Mesendoderm (in vitro differentiated cells): Measurements from ENCODE around the gene TBRG1.

Experiments
- DNase-seq: peaks from one replicate; pipeline ENCODE4 v3.0.0; 2013
- H2AK5ac ChIP-seq: 2 replicates; pipeline ENCODE4 v1.6.1; 2013; ENCODE audit warnings: low read length, inconsistent platforms
- H2BK120ac ChIP-seq: 2 replicates; pipeline ENCODE4 v1.6.1; 2013; ENCODE audit warnings: low read depth, mild to moderate bottlenecking, low read length, moderate library complexity, mixed read lengths
- H2BK15ac ChIP-seq: replicated peaks from 2 replicates; pipeline ENCODE4 v1.6.1; 2013; ENCODE audit warnings: low read depth, mild to moderate bottlenecking, moderate library complexity
- H2BK5ac ChIP-seq: 2 replicates; pipeline ENCODE4 v1.6.1; 2013; ENCODE audit warnings: low read length, inconsistent platforms
- H3K18ac ChIP-seq: 2 replicates; pipeline ENCODE4 v1.6.1; 2013; ENCODE audit warnings: mild to moderate bottlenecking, low read length, mixed read lengths
- H3K23ac ChIP-seq: one replicate; pipeline ENCODE4 v1.6.1; 2013; ENCODE audit warnings: low read length
- H3K27ac ChIP-seq: 2 replicates; pipeline ENCODE4 v1.5.1; 2013; ENCODE audit warnings: low read depth, mild to moderate bottlenecking, inconsistent platforms, low read length, moderate library complexity
- H3K27me3 ChIP-seq: 2 replicates; pipeline ENCODE4 v1.6.1; 2013; ENCODE audit warnings: low read length, control low read depth, mild to moderate bottlenecking, inconsistent platforms; ENCODE audit not compliant: insufficient read depth, poor library complexity
- H3K36me3 ChIP-seq: 2 replicates; pipeline ENCODE4 v1.6.1; 2013; ENCODE audit warnings: low read length, inconsistent platforms; ENCODE audit not compliant: control insufficient read depth, insufficient read depth
- H3K4ac ChIP-seq: one replicate; pipeline ENCODE4 v1.6.1; 2013; ENCODE audit warnings: low read depth, mild to moderate bottlenecking, low read length, moderate library complexity
- H3K4me1 ChIP-seq: 2 replicates; pipeline ENCODE4 v1.6.1; 2013; ENCODE audit warnings: low read depth, low read length, inconsistent platforms; ENCODE audit not compliant: control insufficient read depth
- H3K4me2 ChIP-seq: 2 replicates; pipeline ENCODE4 v1.6.1; 2013; ENCODE audit warnings: low read length
- H3K4me3 ChIP-seq: 2 replicates; pipeline ENCODE4 v1.5.1; 2013; ENCODE audit warnings: mild to moderate bottlenecking, low read length
- H3K56ac ChIP-seq: one replicate; pipeline ENCODE4 v1.6.1; 2013; ENCODE audit warnings: low read length
- H3K79me1 ChIP-seq: 2 replicates; pipeline ENCODE4 v1.6.1; 2013; ENCODE audit warnings: low read length, inconsistent platforms
- H3K79me2 ChIP-seq: 2 replicates; pipeline ENCODE4 v1.6.1; 2013; ENCODE audit warnings: mild to moderate bottlenecking, low read length; ENCODE audit not compliant: control insufficient read depth, insufficient read depth
- H3K9ac ChIP-seq: 2 replicates; pipeline ENCODE4 v1.6.1; 2013; ENCODE audit warnings: low read length, inconsistent platforms
- H4K5ac ChIP-seq: one replicate; pipeline ENCODE4 v1.6.1; 2013; ENCODE audit warnings: low read length
- H4K8ac ChIP-seq: one replicate; pipeline ENCODE4 v1.6.1; 2013; ENCODE audit warnings: low read depth, mild to moderate bottlenecking, control low read depth, low read length, moderate library complexity
- WGBS: extraction: QIAGEN DNeasy Blood & Tissue Kit; methylation state at CpG from one replicate; pipeline ENCODE4 v1.1.7; 2013; ENCODE audit warnings: low lambda C conversion rate, missing lambda C conversion rate; ENCODE audit not compliant: insufficient coverage; ENCODE audit errors: extremely low coverage; 5-methylcytosine and 5-hydroxymethylcytosine counted together

TBRG1 gene

GRCh38 chr11:124635932-124636331 lies 13.3 kb downstream of the TBRG1 start:
- H3K79me1 ChIP-seq, result no peaks in the 10 kb centered on the region
- H3K9ac ChIP-seq, result no peak overlapping the region
- no peak overlapping the region for H3K4ac ChIP-seq
- DNase-seq, result no peak
- no peak overlapping the region for H3K4me3 ChIP-seq
- H3K56ac ChIP-seq, result no peak overlapping the region
- H2AK5ac ChIP-seq, result no peak overlapping the region
- no peaks in the 10 kb centered on the region for H3K79me2 ChIP-seq
- no peaks in the 10 kb centered on the region for H3K4me1 ChIP-seq
- H2BK15ac ChIP-seq, result no peak overlapping the region
- H3K23ac ChIP-seq, result no peak overlapping the region
- no CpG with 5 or more reads among the region's 3 CpGs for WGBS
- H3K27ac ChIP-seq, result no peak overlapping the region
- H3K4me2 ChIP-seq, result no peak overlapping the region
- no peaks in the 10 kb centered on the region for H3K27me3 ChIP-seq
- no peak overlapping the region for H2BK120ac ChIP-seq
- H4K5ac ChIP-seq, result no peak overlapping the region
- no peak overlapping the region for H2BK5ac ChIP-seq
- H3K36me3 ChIP-seq, result peaks cover 2% of the 10 kb centered on the region
- no peak overlapping the region for H3K18ac ChIP-seq
- no peak overlapping the region for H4K8ac ChIP-seq

- no CpG with 5 or more reads among the region's 3 CpGs for WGBS
- no peak overlapping the region for H2BK5ac ChIP-seq
- no peaks in the 10 kb centered on the region for H3K27me3 ChIP-seq
- no peaks in the 10 kb centered on the region for H3K79me2 ChIP-seq
- H4K8ac ChIP-seq, result no peak overlapping the region
- H3K27ac ChIP-seq, result no peak overlapping the region
- no peak overlapping the region for H2BK120ac ChIP-seq
- no peak overlapping the region for H2AK5ac ChIP-seq
- no peak overlapping the region for H3K4me3 ChIP-seq
- no peak overlapping the region for H4K5ac ChIP-seq
- no peaks in the 10 kb centered on the region for H3K4me1 ChIP-seq
- no peak overlapping the region for H3K56ac ChIP-seq
- no peak overlapping the region for H3K23ac ChIP-seq
- no peaks in the 10 kb centered on the region for H3K36me3 ChIP-seq
- H3K4ac ChIP-seq, result no peak overlapping the region
- H2BK15ac ChIP-seq, result no peak overlapping the region
- no peak overlapping the region for H3K4me2 ChIP-seq
- H3K9ac ChIP-seq, result no peak overlapping the region
- H3K18ac ChIP-seq, result no peak overlapping the region
- DNase-seq, result no peak
- H3K79me1 ChIP-seq, result no peaks in the 10 kb centered on the region
Observed at GRCh38 chr11:124638500-124638899, 15.8 kb downstream of the TBRG1 start.

- H2BK120ac ChIP-seq, result no peak overlapping the region
- H3K4ac ChIP-seq, result no peak overlapping the region
- no peaks in the 10 kb centered on the region for H3K79me2 ChIP-seq
- H3K18ac ChIP-seq, result no peak overlapping the region
- H3K4me1 ChIP-seq, result no peaks in the 10 kb centered on the region
- no peaks in the 10 kb centered on the region for H3K27me3 ChIP-seq
- H3K79me1 ChIP-seq, result no peaks in the 10 kb centered on the region
- no peaks in the 10 kb centered on the region for H3K36me3 ChIP-seq
- no peak overlapping the region for H2BK15ac ChIP-seq
- H2AK5ac ChIP-seq, result no peak overlapping the region
- no peak overlapping the region for H3K23ac ChIP-seq
- no peak overlapping the region for H2BK5ac ChIP-seq
- peak; percentile 38 for DNase-seq
- WGBS, result no CpG with 5 or more reads among the region's 1 CpG
- H3K4me2 ChIP-seq, result no peak overlapping the region
- H4K5ac ChIP-seq, result no peak overlapping the region
- H3K27ac ChIP-seq, result no peak overlapping the region
- no peak overlapping the region for H3K56ac ChIP-seq
- H3K9ac ChIP-seq, result no peak overlapping the region
- H4K8ac ChIP-seq, result no peak overlapping the region
- H3K4me3 ChIP-seq, result no peak overlapping the region
Observed at GRCh38 chr11:124639186-124639585, 16.5 kb downstream of the TBRG1 start.

GRCh38 chr11:124640666-124641065 lies 18.0 kb downstream of the TBRG1 start:
- no peak overlapping the region for H2BK5ac ChIP-seq
- no peak overlapping the region for H4K8ac ChIP-seq
- no peaks in the 10 kb centered on the region for H3K27me3 ChIP-seq
- H3K4me1 ChIP-seq, result peaks cover 3% of the 10 kb centered on the region
- H3K4me2 ChIP-seq, result no peak overlapping the region
- no peaks in the 10 kb centered on the region for H3K79me1 ChIP-seq
- no peak overlapping the region for H3K9ac ChIP-seq
- no peaks in the 10 kb centered on the region for H3K36me3 ChIP-seq
- H2BK120ac ChIP-seq, result no peak overlapping the region
- no peak overlapping the region for H2AK5ac ChIP-seq
- H3K4ac ChIP-seq, result no peak overlapping the region
- no peak overlapping the region for H3K23ac ChIP-seq
- no peak overlapping the region for H3K4me3 ChIP-seq
- no peak overlapping the region for H3K27ac ChIP-seq
- no peak overlapping the region for H3K56ac ChIP-seq
- no CpG with 5 or more reads among the region's 5 CpGs for WGBS
- no peak overlapping the region for H4K5ac ChIP-seq
- H2BK15ac ChIP-seq, result no peak overlapping the region
- H3K79me2 ChIP-seq, result no peaks in the 10 kb centered on the region
- H3K18ac ChIP-seq, result no peak overlapping the region
- peak; percentile 77 for DNase-seq

GRCh38 chr11:124642628-124643027 lies 20.0 kb downstream of the TBRG1 start:
- no CpG with 5 or more reads among the region's 3 CpGs for WGBS

DNA sequence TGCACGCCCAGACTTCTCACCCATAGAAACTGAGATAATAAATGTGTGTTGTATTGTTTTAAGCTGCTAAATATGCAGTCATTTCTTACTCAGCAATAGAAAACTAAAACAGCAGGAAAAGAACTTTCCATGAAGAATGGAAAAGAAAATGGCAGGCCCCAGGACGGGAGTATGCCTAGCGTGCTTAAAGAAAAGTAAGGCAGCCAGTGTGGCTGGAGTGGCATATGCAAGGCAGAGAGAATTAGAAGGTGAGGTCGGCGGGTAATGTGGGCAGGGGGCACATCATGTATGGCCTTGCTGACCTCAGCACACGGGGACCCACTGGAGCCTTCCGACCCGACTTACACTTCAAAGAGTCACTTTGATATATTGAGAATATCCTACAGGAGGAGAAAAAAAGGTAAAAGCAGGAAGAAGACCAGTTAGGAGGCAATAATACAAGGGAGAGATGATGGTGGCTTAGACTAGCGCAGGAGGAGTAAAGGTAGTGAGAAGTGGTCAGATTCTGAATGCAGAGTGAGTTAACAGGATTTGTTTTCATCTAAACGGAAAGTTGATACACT lies 20.5 kb downstream of the TBRG1 start:
- Histone ChIP-seq H3K56ac (no peak overlapping the region), H3K79me1 (no peaks in the 10 kb centered on the region), H4K5ac (no peak overlapping the region), H3K27ac (no peak overlapping the region), H4K8ac (no peak overlapping the region), H2BK120ac (no peak overlapping the region), H3K4me1 (peaks cover 3% of the 10 kb centered on the region), H3K4ac (no peak overlapping the region), H3K23ac (no peak overlapping the region), H3K4me2 (no peak overlapping the region), H3K27me3 (no peaks in the 10 kb centered on the region), H3K36me3 (no peaks in the 10 kb centered on the region), H3K79me2 (no peaks in the 10 kb centered on the region), H2BK15ac (no peak overlapping the region), H3K4me3 (no peak overlapping the region), H3K9ac (no peak overlapping the region), H2AK5ac (no peak overlapping the region), H3K18ac (no peak overlapping the region), H2BK5ac (no peak overlapping the region)
- no peak for DNase-seq
- no CpG with 5 or more reads among the region's 10 CpGs for WGBS

More at GRCh38 chr11:124642628-124643027, 20.0 kb downstream of the TBRG1 start:
- Histone ChIP-seq H3K4me2 (no peak overlapping the region), H3K4ac (no peak overlapping the region), H2AK5ac (no peak overlapping the region), H2BK5ac (no peak overlapping the region), H3K9ac (no peak overlapping the region), H2BK120ac (no peak overlapping the region), H3K36me3 (no peaks in the 10 kb centered on the region), H3K27ac (no peak overlapping the region), H3K79me2 (no peaks in the 10 kb centered on the region), H4K8ac (no peak overlapping the region), H3K4me3 (no peak overlapping the region), H3K79me1 (no peaks in the 10 kb centered on the region), H3K23ac (no peak overlapping the region), H3K27me3 (no peaks in the 10 kb centered on the region), H4K5ac (no peak overlapping the region), H3K4me1 (peaks cover 3% of the 10 kb centered on the region), H2BK15ac (no peak overlapping the region), H3K56ac (no peak overlapping the region), H3K18ac (no peak overlapping the region)
- DNase-seq, result no peak
